Limb (tissue), 2 donors: ENCODE results near the gene INCENP.
A peak's percentile ranks its signal among the peaks of the same experiment; 100 is the strongest.

Source experiments
- DNase-seq, 2 donors: peaks; one replicate each; pipeline ENCODE4 v3.0.0-alpha.2; 2016; ENCODE audit errors: extremely low spot score in 2 of 2

Gene INCENP

GRCh38 chr11:62140304-62141110 is 16.7 kb downstream of the INCENP start:
- DNase-seq: no peak

DNA sequence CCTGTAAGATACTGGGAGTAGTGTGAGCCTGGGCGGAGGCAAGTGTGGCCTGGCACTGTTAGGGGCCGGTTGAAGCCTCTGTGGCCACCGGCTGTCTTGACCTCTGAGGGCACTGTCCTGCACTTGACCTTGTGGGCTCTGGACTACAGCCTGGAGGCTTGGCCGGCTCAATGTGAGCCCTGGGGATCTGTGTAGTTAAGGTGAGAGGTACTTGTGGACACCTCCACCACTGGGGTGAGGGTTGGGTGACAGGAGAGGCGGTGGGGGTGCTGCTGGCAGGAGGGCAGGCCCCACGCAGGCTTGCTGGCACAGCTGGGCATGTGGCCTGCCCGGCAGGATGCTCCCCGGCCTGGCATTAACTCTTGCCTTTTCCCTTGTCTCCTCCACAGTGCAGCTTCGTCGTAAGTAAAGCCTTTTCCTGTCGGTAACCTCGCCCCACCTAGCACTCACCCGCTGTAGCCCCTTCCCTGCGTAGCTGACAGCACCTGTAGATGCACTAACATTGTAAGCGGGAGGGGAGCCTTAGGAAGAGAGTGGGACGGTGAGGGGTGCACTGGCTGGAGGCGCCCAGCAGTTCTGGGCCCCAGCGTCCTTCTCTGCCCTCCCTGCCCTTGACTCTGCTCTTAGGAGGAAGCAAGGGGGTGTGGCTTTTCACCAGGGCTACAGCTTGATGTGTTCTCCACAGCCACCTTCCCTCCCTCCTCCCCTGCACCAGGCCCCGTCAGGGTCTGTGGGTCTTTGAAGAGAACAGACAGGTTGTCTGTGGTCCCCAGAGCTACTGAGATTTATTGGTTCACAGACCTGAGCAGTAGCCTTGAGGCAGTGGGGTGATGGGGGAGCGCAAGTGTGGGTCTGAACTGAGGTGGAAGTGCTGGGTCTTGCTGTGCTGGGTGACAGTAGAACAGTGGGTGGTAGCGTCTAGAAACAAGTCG is 17.6 kb downstream of the INCENP start:
- DNase-seq: no peak

GRCh38 chr11:62142043-62142375 is 18.2 kb downstream of the INCENP start:
- DNase-seq: no peak

- peak in 1 of 2 donors; percentile 29 for DNase-seq
Observed at GRCh38 chr11:62142921-62143320, 19.1 kb downstream of the INCENP start.

GRCh38 chr11:62143727-62144126 is 19.9 kb downstream of the INCENP start:
- no peak for DNase-seq

DNA sequence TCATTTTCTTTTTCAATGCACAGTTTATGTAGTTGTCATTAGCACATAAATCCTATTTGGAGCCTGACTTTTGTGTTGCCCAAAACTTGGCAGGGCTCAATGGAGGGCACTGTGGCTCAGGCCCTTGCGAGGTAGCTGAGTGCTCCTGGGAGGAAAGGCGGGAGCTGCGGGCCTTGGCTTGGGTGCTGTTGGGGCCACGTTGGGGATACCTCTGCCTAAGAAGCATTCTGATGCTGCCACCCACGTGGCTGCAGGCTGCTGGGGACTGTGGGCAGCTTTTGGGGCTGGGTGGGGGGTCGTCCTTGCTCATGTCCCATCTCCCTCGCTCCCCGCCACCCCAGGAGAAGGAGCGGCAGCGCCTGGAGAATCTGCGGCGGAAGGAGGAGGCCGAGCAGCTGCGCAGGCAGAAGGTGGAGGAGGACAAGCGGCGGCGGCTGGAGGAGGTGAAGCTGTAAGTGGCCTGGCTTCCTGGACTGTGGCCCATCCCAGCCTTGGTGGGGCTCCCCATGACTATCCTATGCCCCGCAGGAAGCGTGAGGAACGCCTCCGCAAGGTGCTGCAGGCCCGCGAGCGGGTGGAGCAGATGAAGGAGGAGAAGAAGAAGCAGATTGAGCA is 20.9 kb downstream of the INCENP start:
- peak in 1 of 2 donors; percentile 9 for DNase-seq

GRCh38 chr11:62145261-62145871 is 21.6 kb downstream of the INCENP start:
- DNase-seq: peak in 1 of 2 donors; percentile 13

- DNase-seq: peak in 1 of 2 donors; percentile 7
Observed at GRCh38 chr11:62146476-62147200, 22.8 kb downstream of the INCENP start.

DNA sequence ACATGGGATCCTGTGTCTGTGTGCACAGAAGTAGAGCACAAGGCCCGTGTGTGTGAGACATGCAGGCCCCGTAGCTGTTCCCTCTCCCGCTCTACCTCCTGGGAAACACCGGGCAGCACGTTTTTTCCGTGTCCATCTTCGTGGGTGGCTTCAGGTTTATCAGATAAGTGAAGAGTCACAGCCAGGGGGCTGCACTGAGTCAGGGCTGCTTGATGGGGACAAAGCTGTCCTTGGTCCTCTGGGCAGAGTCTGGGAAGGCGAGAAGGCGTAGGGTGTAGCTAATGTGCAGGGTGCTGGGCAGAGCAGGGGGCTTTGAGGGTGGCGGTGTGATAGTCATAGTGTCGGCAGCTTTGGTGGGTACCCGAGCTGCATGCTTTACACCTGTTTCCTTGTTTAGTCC is 23.7 kb downstream of the INCENP start:
- peak in 1 of 2 donors; percentile 27 for DNase-seq

DNA sequence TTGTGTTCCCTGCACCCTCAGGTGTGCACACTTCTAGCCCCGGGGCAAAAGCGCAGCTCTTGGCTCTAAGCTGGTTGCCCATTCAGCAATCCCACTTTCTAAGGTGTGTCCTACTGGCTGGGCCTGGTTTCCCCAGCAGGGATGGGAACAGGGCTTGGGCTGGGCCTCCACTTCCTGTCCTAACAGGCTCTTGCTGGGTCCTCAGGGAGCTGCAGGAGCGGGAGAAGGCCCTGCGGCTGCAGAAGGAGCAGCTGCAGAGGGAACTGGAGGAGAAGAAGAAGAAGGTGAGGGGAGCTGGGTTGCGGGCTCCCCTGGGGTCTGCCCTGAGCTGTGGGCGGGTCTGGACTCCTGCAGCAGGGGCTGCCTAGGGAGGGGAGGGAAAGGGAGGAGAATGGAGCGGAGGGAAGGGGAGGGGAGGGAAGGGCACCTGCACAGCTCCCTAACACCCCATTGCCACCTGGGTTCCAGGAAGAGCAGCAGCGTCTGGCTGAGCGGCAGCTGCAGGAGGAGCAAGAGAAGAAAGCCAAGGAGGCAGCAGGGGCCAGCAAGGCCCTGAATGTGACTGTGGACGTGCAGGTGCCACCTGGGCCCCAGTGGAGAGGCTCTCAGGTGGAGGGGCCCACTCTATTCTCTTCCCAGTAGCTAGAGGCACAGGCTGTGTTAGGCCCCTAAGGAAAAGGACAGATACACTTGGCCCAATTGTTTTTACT is 24.6 kb downstream of the INCENP start:
- DNase-seq: peak in 1 of 2 donors; percentile 10

DNA sequence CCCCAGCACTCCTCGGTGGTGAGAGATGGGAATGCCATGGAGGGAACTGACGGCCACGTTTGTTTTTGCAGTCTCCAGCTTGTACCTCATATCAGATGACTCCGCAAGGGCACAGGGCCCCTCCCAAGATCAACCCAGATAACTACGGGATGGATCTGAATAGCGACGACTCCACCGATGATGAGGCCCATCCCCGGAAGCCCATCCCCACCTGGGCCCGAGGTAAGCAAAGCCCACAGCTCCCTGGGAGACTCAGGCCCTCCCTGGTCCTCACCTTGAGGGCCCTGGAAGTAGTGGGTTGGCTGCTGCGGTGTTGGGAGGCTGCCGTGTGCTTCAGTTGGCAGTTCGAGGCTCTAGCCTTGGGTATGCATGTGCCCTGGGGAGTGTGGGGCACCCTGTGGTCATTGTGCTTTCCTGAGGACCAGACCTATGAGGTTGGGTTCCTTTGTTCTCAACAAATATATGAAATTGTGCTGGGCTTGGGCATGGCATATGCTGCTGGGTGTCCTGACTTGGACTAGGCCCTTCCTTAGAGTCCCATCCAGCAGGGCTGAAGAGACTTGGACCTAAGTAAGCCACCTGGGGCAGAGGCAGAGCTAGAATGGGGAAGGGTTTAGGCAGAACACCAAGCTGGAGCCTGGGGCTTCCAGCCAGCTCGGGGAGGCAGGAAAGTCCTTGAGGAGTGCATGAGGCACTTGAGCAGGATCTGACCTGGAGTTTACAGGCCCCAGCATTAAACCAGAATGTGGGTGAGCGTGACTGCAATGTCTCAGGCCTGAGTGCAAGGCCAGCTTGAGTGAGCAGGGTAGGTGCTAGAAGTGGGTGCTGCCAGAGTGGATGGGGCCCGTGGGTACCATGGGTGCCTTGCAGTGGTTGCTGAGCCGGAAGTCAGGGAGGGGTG is 26.4 kb downstream of the INCENP start:
- DNase-seq: peak in 1 of 2 donors; percentile 14

DNA sequence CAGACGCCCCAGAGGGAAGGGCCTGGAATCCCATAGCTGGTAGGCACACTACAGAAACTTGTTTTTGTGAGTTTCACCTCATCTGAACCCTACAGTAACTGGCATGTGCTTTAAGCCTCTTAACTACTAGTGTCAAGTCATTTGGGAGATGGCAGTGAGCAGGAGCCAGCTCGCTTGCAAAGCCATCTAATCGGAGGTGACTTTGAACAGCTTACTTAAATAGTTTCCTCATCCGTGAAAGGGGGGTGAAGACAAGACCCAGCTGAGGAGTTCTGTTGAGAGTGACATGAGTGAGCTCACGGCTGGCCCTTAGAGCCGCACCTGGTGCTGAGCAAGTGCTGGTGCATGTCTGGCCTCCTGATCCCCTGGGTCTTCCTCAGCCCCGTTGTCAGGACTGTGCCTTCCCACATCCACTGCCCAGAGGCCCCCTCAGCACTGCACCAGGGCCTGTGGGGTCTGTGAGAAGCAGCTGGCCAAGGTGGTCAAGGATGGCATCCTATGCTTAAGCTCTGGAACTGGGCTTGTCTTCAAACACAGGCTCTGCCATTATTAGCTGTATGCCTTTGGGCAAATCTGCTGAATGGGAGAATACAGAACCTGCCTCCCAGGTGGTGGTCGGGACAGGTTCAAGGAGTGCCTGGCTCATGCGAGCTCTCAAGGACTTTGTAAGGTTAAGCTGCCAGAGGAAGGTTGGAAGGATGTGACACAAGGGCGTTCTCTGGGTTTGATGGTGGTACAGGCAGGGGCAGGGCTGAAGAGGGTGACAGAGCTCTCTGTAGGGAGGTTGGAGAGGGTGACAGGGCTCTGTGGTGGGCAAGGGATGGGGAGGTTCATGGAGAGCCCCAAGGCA is 27.3 kb downstream of the INCENP start:
- no peak for DNase-seq

GRCh38 chr11:62151737-62152102 is 27.9 kb downstream of the INCENP start:
- DNase-seq: peak in 1 of 2 donors; percentile 14

DNA sequence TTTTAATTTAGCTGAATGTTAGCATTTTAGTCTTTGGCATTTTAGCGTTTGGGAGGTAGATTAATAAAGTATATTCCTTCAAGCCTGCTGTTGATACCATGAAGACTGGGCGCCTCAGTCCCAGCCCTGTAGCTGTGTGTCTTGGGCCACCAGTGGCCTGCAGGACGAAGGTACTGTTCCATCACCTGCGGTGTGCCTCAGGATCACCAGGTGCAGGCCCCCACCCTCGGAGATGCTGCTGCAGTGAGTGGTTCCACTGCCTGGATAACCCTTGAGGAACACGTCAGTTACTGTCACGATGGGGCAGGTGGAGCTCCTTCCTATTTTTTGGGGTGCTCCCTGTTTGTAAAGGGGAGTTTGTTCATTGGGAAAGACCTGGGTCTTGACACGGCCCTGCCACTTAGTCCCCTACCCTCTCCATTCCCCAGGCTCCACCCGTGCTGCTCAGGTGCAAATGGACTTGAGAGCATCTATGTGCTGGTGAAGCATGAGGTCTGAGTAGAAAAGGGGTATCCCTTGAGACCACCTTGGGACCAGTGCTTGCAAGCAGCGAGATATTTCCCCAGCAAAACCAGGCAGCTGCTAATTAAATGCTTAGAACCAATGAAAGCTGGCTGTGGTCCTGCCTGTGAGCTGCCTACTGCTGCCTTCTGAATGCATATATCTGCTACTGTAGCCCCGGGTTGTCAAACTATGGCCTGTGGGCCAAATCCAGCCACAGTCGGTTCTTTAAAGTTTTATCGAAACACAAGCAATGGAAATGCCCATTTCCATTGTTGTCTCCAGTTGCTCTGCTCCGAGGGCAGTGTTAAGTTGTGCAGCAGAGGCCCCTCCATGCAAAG is 28.7 kb downstream of the INCENP start:
- DNase-seq: peak in 1 of 2 donors; percentile 6

- no peak for DNase-seq
Observed at GRCh38 chr11:62153087-62153395, 29.2 kb downstream of the INCENP start.

DNA sequence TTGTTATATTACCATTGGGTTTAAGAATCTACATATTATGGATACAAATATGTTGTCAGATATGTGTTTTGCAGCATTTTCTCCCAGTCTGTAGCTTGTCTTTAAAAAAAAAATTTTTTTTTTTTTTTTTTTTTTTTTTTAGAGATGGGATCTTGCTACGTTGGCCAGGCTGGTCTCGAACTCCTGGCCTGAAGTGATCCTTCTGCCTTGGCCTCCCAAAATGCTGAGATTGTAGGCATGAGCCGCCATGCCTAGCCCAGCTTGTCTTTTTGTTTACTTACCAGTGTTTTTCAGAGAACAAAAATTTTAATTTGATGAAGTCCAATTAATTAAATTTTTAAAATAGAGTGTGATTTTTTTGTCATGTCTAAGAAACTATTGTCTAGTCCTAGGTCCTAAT is 29.8 kb downstream of the INCENP start:
- no peak for DNase-seq

DNA sequence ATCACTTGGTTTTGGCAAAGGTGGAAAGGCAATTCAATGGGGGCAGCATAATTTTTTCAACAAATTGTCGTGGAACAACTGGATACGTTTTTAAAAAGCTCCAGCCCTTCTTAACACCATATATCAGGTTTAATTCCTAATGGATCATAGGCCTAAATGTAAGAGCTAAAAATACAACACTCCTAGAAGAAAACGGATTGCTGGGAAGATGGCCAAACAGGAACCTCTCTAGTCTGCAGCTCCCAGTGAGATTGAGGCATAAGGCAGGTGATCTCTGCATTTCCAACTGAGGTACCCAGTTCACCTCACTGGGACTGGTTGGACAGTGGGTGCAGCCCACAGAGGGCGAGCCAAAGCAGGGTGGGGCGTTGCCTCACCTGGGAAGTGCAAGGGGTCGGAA is 33.8 kb downstream of the INCENP start:
- DNase-seq: no peak

DNA sequence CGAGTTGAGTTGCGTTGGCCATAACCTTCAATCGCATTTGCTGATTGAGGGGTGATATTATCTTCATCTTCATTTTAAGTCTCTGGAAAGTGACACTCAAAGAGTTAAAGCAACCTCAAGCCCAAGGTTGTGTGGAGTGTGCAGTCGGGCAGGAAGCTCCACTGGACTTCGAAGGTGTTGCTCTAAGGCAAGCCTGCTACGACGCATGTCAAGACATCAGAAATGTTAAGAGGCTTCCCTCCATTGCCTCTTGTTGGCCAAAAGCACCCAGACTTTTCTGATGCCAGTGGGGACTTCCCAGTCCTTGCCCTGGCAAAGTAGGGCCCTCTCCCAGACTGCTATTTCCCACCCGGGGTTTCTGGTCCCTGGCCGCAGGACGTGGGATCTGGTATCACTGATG is 42.6 kb downstream of the INCENP start:
- DNase-seq: no peak
